OCI-LY7 (cell line): ENCODE data around the gene C16orf74. TPM values are rescaled to one million over a fixed set of nuclear protein-coding genes. Genes with fewer than 3 reads are reported as not detected.

Experiments
- BruUV-seq: library from RNA; stranded (reverse); fragments of 400-500 nt; replicated peaks from 2 replicates; lab custom pipeline; 2021; lab: Mats Ljungman, UMichigan
- CTCF ChIA-PET: fragments of 300-600 bp; sonication (Branson Sonifier 250); formaldehyde crosslinking; loops from one replicate; lab custom pipeline; 2022; ENCODE audit warnings: antibody characterized with exemption; ENCODE audit not compliant: unreplicated experiment; lab: Charles Lee
- POLR2A ChIA-PET: fragments of 300-600 bp; sonication (Branson Sonifier 250); formaldehyde crosslinking; loops from one replicate; lab custom pipeline; 2022; ENCODE audit warnings: antibody characterized with exemption; lab: Charles Lee
- DNase-seq: peaks from one replicate; pipeline ENCODE4 v3.0.0-alpha.2; 2015; ENCODE audit warnings: low spot score
- H2AFZ ChIP-seq: fragments of 200-600 bp; sonication (generic), shearing (Covaris generic); 2 replicates; pipeline ENCODE4 v1.6.1; 2014; ENCODE audit warnings: mild to moderate bottlenecking, antibody characterized with exemption, low read length, moderate library complexity
- H3K27ac ChIP-seq: fragments of 200-600 bp; sonication (generic); 2 replicates; pipeline ENCODE4 v1.5.1; 2014; ENCODE audit warnings: mixed run types, low read depth, mild to moderate bottlenecking, moderate library complexity, low read length, inconsistent platforms; ENCODE audit not compliant: poor library complexity, severe bottlenecking
- H3K36me3 ChIP-seq: fragments of 200-600 bp; sonication (generic); 2 replicates; pipeline ENCODE4 v1.6.1; 2014; ENCODE audit warnings: mild to moderate bottlenecking, antibody characterized with exemption, low read length, moderate library complexity, mixed read lengths; ENCODE audit not compliant: insufficient read depth
- H3K4me1 ChIP-seq: fragments of 200-600 bp; sonication (generic); 2 replicates; pipeline ENCODE4 v1.5.1; 2014; ENCODE audit warnings: mild to moderate bottlenecking, low read length; ENCODE audit not compliant: insufficient read depth, poor library complexity, severe bottlenecking
- H3K4me2 ChIP-seq: fragments of 200-600 bp; sonication (generic); 2 replicates; pipeline ENCODE4 v1.6.1; 2014; ENCODE audit warnings: mild to moderate bottlenecking, low read length
- H3K4me3 ChIP-seq: fragments of 200-600 bp; sonication (generic); 2 replicates; pipeline ENCODE4 v1.5.1; 2014; ENCODE audit warnings: mild to moderate bottlenecking, low read depth, low read length; ENCODE audit not compliant: poor library complexity, severe bottlenecking
- H3K79me2 ChIP-seq: fragments of 200-600 bp; sonication (generic); 2 replicates; pipeline ENCODE4 v1.6.1; 2016; ENCODE audit warnings: low read depth, mild to moderate bottlenecking, low read length, moderate library complexity, mixed read lengths; ENCODE audit not compliant: insufficient read depth
- H3K9me2 ChIP-seq: fragments of 200-600 bp; sonication (generic); 2 replicates; pipeline ENCODE4 v1.6.1; 2016; ENCODE audit warnings: mild to moderate bottlenecking, low read length, mixed read lengths; ENCODE audit not compliant: insufficient read depth
- H3K9me3 ChIP-seq: fragments of 200-600 bp; sonication (generic); 2 replicates; pipeline ENCODE4 v1.6.1; 2014; ENCODE audit warnings: mild to moderate bottlenecking, mixed run types, low read length, mixed read lengths
- H4K20me1 ChIP-seq: fragments of 200-600 bp; sonication (generic); 2 replicates; pipeline ENCODE4 v1.6.1; 2014; ENCODE audit warnings: mild to moderate bottlenecking, antibody characterized with exemption, low read length, moderate library complexity, mixed read lengths; ENCODE audit not compliant: insufficient read depth
- CTCF ChIP-seq: fragments of 200-600 bp; sonication (generic); conservative IDR thresholded peaks from 2 replicates; pipeline ENCODE4 v1.5.1; 2014; ENCODE audit warnings: mild to moderate bottlenecking, antibody characterized with exemption, low read length, moderate library complexity, mixed read lengths
- EZH2phosphoT487 ChIP-seq: fragments of 200-600 bp; sonication (generic); IDR thresholded peaks from 2 replicates; pipeline ENCODE4 v1.6.1; 2018; ENCODE audit warnings: low read depth, borderline replicate concordance, mild to moderate bottlenecking, mixed run types, antibody characterized with exemption, low read length, moderate library complexity, mixed read lengths
- intact Hi-C: fragments of 100-400 bp; cut with micrococcal nuclease; formaldehyde crosslinking; loops from one replicate; pipeline ENCODE4 v1.10.0; 2022; ENCODE audit not compliant: unreplicated experiment
- total RNA-seq, 2 experiments: library from RNA; depleted of rRNA in 1 of 2; stranded (reverse); fragments of >200 nt in 1 of 2; shearing (Covaris generic) in 1 of 2; gene quantifications; 2 replicates each; pipeline ENCODE4 v1.2.3, GENCODE V29; 2014 to 2022

C16orf74 gene
- total RNA-seq, 2 experiments from 2014 or later: 6.8 to 9.7 TPM

- intact Hi-C loops: loop anchor here (5.0 kb wide), 1 partner anchor 38 kb away; no protein-coding TSS in a partner anchor
- Histone ChIP-seq H3K4me2 (no peak overlapping the region), H3K79me2 (peaks cover 10% of the 10 kb centered on the region; the same call in 1 of the 2 replicates), H3K27ac (no peak overlapping the region), H3K36me3 (peaks cover 100% of the 10 kb centered on the region), H3K4me3 (no peak overlapping the region), H3K4me1 (peaks cover 7% of the 10 kb centered on the region), H3K9me3 (no peaks in the 10 kb centered on the region), H3K9me2 (no peaks in the 10 kb centered on the region), H4K20me1 (peaks cover 13% of the 10 kb centered on the region), H2AFZ (no peak overlapping the region)
- TF ChIP-seq CTCF (no peak), EZH2phosphoT487 (no peak)
- DNase-seq: no peak
- ChIA-PET CTCF (no interaction called here), POLR2A (interaction anchor here (0.6 to 1.6 kb wide), 3 partner anchors 10 to 587 kb away, joined by 3 to 6 read pairs (median 4); no protein-coding TSS in a partner anchor)
- no TSS peak for BruUV-seq
These were observed 72.1 kb downstream of the C16orf74 start for GRCh38 chr16:85678821-85679220.

- CTCF ChIA-PET: no interaction called here
- no peaks in the 10 kb centered on the region for H3K9me2 ChIP-seq
- POLR2A ChIA-PET: interaction anchor here (0.8 to 2.3 kb wide), 3 partner anchors 7 to 36 kb away, joined by 3 to 9 read pairs (median 4); no protein-coding TSS in a partner anchor
- H3K4me2 ChIP-seq: no peak overlapping the region
- no peak overlapping the region for H3K27ac ChIP-seq
- no peak for DNase-seq
- H3K9me3 ChIP-seq: no peaks in the 10 kb centered on the region
- TF ChIP-seq EZH2phosphoT487 (no peak), CTCF (no peak)
- H3K4me3 ChIP-seq: no peak overlapping the region
- H3K79me2 ChIP-seq: peaks cover 2% of the 10 kb centered on the region; the same call in 1 of the 2 replicates
- no peaks in the 10 kb centered on the region for H3K4me1 ChIP-seq
- intact Hi-C loops: loop anchor here (5.0 kb wide), 1 partner anchor 39 kb away; no protein-coding TSS in a partner anchor
- BruUV-seq: no TSS peak
- H3K36me3 ChIP-seq: peaks cover 100% of the 10 kb centered on the region
- no peak overlapping the region for H2AFZ ChIP-seq
- H4K20me1 ChIP-seq: 0 out of 2 replicates have a peak, but pooled peaks cover 9% of the 10 kb centered on the region
These were observed 72.9 kb downstream of the C16orf74 start for GRCh38 chr16:85678016-85678415.

- ChIA-PET CTCF (no interaction called here), POLR2A (interaction anchor here (0.6 to 2.3 kb wide), 3 partner anchors 8 to 474 kb away, joined by 3 to 9 read pairs (median 3); no protein-coding TSS in a partner anchor)
- 0 out of 2 replicates have a peak, but pooled peaks cover 9% of the 10 kb centered on the region for H4K20me1 ChIP-seq
- H3K9me3 ChIP-seq: no peaks in the 10 kb centered on the region
- no peak overlapping the region for H3K27ac ChIP-seq
- H3K4me1 ChIP-seq: no peaks in the 10 kb centered on the region
- no peaks in the 10 kb centered on the region for H3K79me2 ChIP-seq
- TF ChIP-seq EZH2phosphoT487: no peak
- TF ChIP-seq CTCF: no peak
- no peak overlapping the region for H2AFZ ChIP-seq
- H3K4me2 ChIP-seq: no peak overlapping the region
- H3K4me3 ChIP-seq: no peak overlapping the region
- H3K36me3 ChIP-seq: peaks cover 100% of the 10 kb centered on the region
- intact Hi-C loops: loop anchor here (5.0 kb wide), 1 partner anchor 40 kb away; no protein-coding TSS in a partner anchor
- no peak for DNase-seq
- no peaks in the 10 kb centered on the region for H3K9me2 ChIP-seq
- no TSS peak for BruUV-seq
These were observed 73.4 kb downstream of the C16orf74 start for GRCh38 chr16:85677383-85677967.
